ENCODE data around the gene TBC1D28.
"Not testable (repeated sequence)": the region's sequence is repeated elsewhere in the genome, so short reads cannot be mapped to it uniquely, and the experiment has no call there.

Gene TBC1D28

GRCh38 chr17:18644291-18644690 is at the start of gene TBC1D28:
TSS of gene TBC1D28 (minus strand) at chr17:18644391. CDS start at chr17:18641352, 3,039 bp downstream.
- DNase-seq = not testable (repeated sequence)

DNA sequence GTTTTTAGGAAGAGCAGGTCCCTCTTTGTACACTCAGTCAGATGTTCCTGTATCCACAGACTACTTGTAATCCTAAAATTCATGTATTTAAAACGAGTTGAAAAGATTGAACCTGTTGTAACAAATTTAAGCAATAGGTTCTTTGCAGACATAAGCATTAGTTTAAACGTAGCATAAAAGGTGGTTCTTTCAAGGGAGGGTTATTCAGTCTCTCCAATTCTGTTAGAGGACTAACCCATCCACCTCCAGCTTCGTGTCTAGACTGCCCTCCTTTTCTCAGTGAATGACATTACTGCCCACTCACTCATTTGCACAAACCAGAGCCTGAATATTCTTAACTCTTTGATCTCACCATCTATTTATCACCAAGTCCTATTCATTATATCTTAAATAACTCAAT is 38.5 kb upstream of the TBC1D28 start:
- DNase-seq = peak; percentile 11

GRCh38 chr17:18681767-18682571 is 37.8 kb upstream of the TBC1D28 start, which contains the start of gene FOXO3B:
TSS of gene FOXO3B (minus strand) at chr17:18682314. CDS start at chr17:18681651, 663 bp downstream.
- DNase-seq = peak; percentile 96

GRCh38 chr17:18677381-18677780 is 33.2 kb upstream of the TBC1D28 start:
- DNase-seq = not testable (repeated sequence)

DNA sequence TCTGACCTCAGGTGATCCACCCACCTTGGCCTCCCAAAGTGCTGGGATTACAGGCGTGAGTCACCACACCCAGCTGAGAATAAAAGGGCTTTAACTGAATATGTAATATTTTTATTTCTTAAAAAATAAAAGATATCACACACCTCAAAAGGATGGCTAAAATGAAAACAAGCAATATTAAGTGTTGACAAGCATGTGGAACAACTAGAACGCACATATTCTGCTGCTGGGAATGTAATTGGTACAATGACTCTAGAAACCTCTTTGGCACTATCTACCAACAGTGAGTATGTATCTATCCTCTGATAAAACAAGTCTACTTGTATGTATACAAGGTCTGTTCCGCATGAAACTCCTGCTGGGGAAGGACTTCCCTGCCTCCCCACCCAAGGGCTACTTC is 32.7 kb upstream of the TBC1D28 start:
- DNase-seq = not testable (repeated sequence)

DNA sequence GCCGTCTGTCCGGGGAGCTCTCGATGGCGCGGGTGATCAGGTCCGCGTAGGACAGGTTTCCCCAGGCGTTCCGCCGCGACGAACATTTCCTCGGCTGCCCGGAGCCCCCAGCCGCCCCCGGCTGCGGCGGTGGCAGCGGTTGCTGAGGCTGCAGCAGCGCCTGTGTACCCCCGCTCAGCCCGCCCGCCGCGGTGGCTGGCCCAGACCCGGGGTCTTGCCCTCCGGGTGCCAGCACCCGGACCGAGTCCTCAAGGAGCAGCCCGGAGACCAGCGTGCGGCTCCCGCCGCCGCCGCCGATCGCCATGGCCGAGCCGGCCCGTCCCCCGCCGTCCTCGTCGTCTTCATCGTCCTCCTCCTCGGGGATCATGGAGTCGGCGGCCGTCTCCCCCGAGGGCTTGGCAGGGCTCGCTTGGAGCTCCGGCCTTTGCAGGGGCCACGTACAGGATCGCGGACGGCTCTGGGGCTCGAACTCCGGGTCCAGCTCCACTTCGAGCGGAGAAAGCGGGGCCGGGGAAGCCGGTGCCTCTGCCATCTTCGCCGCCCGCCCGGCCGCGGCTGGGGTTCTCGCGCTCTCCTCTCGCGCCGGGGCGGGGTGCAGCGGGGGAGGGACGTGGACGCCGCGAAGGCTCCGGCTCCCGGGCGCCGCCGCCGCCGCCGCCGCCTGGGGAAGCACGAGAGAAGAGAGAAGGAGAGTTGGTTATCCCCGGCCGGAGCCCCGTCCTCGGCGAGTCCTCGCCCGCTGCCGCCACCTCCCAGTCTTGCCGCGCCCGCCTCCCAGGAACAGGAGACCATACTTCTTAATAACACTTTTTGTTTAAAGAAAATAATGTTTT is 28.4 kb upstream of the TBC1D28 start:
- DNase-seq = not testable (repeated sequence)

DNA sequence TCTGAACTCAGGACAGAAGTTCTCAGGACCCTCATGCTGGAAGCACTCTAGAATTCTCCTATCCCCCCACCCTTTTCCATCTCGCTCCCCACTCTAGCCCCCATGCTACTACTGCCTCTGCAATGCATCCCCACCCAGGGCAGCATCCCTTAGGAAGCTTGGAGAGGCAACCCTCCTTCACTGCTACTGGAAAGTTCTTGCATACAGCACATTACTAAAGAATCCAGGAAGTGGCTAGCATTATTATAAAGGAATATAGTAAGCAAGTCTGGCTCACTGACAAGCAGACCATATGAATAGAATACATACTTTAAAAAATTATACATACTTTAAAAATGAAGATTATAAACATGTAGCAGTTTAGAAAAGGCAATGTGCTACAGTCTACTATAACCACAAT is 24.4 kb upstream of the TBC1D28 start:
- DNase-seq = not testable (repeated sequence)

DNA sequence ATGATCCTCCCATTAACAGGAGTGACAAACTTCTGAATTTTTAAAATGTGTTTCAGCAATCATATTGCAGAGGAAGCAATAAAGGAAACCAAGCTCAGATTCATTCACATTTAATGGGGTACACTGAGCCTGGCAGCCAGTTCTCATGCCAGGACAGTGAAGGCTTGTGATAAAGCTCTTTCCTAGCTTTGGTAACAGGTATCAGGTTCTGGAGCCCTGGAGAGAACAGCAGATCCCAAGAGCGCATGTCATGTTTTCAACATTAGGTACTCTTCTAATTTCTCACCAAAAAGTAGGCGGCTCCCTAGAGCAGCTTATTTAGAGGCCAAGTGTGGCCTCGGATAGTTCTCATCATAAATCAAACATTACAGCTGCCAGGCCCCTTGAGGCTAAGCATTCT is 23.3 kb upstream of the TBC1D28 start:
- not testable (repeated sequence) for DNase-seq

- DNase-seq = not testable (repeated sequence)
These were observed 22.1 kb upstream of the TBC1D28 start for GRCh38 chr17:18666326-18666725.

GRCh38 chr17:18661924-18662624 is 17.9 kb upstream of the TBC1D28 start:
- DNase-seq = not testable (repeated sequence)

DNA sequence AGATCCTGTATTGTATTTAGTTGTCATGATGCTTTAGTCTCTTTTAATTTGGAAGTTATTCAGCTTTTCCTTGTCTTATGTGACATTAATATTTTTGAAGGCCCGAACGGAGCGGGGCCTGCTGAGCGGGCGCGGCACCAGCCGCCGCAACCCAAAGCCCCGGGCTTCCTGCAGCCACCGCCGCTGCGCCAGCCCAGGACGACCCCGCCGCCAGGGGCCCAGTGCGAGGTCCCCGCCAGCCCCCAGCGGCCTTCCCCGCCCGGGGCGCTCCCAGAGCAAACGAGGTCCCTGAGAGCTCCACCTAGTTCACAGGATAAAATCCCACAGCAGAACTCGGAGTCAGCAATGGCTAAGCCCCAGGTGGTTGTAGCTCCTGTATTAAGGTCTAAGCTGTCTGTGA is 5.9 kb upstream of the TBC1D28 start:
- not testable (repeated sequence) for DNase-seq

DNA sequence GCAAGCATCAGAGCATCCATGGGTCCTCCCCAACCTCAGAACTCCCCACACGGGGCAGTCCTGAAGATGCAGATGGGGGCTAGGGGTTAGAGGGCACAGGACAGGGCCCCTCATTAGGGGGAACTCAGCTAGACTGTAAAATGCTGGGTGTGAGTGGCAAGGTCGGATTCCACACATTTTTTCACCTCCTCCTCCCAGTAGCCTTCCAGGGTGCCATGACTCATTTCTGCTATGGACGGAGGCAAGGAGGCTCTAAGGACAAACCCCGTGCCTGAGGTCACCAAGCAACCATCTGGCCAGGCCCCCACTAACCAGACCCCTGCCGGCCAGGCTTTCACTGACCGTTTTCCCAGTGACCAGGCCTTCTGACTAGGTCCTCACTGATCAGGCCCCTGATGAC is 1.1 kb downstream of the TBC1D28 start:
- DNase-seq = not testable (repeated sequence)

DNA sequence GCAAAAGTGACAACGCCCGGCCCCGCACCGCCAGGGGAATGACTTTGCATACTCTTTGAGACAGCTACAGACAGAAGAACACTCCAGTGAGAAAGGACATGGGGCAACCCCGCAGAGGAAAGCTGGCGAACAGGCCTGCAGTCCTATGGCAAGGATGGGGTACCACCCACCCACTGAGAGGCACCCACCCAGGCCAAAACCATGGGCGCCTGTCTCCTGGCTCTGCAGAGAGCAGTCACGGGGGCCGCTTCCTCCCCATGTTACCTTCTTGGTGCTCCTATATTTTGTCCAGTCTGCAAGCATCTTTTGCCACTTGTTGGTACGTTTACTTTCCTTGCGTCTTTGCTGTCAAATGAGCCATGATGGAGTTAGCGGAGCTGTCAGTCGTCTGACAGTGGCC is 5.8 kb downstream of the TBC1D28 start:
- DNase-seq = peak; percentile 16

GRCh38 chr17:18636237-18636636 is 8.0 kb downstream of the TBC1D28 start:
- not testable (repeated sequence) for DNase-seq

DNA sequence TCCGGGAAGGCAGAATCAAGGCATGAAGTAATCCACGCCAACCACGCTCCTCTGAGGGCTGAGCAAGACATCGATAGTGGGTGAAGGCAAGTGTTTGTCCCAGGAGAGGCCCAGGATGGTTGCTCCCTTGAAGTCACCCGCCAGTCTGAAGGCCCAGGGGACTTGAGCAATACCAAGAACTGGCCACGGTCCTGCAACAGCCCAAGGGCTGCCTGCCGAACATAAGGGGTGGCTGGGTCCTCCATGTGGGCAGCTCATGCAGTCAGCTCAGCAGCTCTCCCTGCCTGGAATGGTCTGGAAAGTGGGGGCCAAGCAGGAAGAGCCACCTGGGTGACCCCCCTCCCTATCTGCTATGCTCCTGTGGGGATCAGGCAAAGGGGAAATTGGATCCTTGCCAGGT is 8.4 kb downstream of the TBC1D28 start:
- not testable (repeated sequence) for DNase-seq

GRCh38 chr17:18634550-18635263 is 9.5 kb downstream of the TBC1D28 start:
- not testable (repeated sequence) for DNase-seq

- no peak for DNase-seq
These were observed 17.9 kb downstream of the TBC1D28 start for GRCh38 chr17:18626152-18626870.

DNA sequence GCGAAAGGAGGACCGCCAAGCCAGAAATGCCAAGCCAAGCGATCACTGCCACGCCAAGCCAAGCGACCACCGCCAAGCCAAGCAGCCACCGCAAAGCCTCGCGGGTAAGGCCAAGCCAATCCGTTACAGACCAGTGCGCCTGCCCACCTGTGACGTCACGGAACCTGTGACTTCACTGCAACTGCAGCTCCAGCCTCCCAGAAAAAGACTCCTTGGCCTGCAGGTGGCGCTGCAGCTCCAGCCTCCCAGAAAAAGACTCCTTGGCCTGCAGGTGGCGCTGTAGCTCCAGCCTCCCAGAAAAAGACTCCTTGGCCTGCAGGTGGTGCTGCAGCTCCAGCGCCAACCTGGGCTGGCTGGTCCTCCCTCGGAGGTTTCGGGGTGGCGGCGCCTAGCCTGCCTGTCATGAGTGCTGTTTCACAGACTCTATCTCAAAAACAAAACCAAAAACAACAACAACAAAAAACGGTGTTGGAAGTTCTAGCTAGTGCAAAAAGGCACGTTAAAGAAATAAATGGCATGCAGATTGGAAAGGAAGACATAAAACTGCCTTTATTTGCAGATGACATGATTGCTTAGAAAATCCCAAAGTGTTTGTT is 18.6 kb downstream of the TBC1D28 start:
- peak; percentile 91 for DNase-seq

DNA sequence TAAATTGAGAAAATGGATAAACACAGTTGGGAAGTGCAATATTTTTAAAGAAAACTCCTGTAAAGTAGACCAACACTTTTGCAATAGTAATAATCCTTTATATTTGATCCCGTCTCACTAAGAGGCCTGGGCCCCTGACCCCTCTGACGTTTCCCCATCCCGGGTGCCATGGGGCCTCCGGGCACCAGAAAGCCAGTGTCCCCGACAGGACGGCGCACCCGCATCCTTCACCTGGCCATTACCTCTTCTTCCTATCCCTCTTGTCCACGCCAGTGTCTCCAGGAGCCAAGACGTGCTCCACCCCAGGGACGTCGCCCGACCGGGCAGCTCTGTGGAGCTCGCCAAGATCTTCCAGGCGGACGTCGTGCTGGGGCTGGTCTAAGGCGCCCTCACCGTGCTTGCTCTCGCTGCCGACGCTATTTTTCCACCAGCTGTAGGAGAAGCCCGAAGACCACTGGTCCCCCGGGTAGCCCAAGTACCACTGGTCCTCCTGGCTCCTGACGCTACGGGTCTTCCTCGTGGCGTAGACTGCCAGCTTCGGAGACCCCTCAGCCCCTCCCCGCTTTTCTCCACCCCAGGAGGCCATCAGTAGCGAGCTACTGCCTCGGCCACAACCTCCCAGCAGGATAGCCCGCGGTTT is 19.2 kb downstream of the TBC1D28 start:
- DNase-seq = peak; percentile 16

- DNase-seq = not testable (repeated sequence)
These were observed 26.6 kb downstream of the TBC1D28 start for GRCh38 chr17:18617613-18618012.

GRCh38 chr17:18613016-18613415 is 31.2 kb downstream of the TBC1D28 start:
- DNase-seq = not testable (repeated sequence)
